HL-60 (cell line): ENCODE data around the gene SLC25A27.
A peak's percentile ranks its signal among the peaks of the same experiment; 100 is the strongest.

Experiments
- DNase-seq, 2 experiments: peaks; one replicate each; pipeline ENCODE4 v3.0.0-alpha.2; 2010 to 2020; ENCODE audit warnings: low read depth in 1 of 2, low spot score in 1 of 2
- H3K27ac ChIP-seq: fragments of 250-450 bp; sonication (Bioruptor Pico); replicated peaks from 2 replicates; pipeline ENCODE4 v1.5.1; 2020; ENCODE audit warnings: mild to moderate bottlenecking, moderate library complexity
- H3K27me3 ChIP-seq: fragments of 250-450 bp; sonication (Bioruptor Pico); 2 replicates; pipeline ENCODE4 v1.5.1; 2021; ENCODE audit warnings: mild to moderate bottlenecking, moderate library complexity; ENCODE audit not compliant: insufficient read depth, poor library complexity, severe bottlenecking
- H3K4me3 ChIP-seq: replicated peaks from 2 replicates; pipeline ENCODE4 v1.5.1; 2011; ENCODE audit warnings: mild to moderate bottlenecking, control low read depth, low read length; ENCODE audit not compliant: insufficient read depth
- CTCF ChIP-seq: IDR thresholded peaks from one replicate; pipeline ENCODE4 v1.5.1; 2011; ENCODE audit warnings: low read length, control low read depth, inconsistent platforms; ENCODE audit not compliant: insufficient read depth
- GABPA ChIP-seq: IDR thresholded peaks from 2 replicates; pipeline ENCODE4 v1.6.1; 2012; ENCODE audit warnings: low read depth
- POLR2AphosphoS5 ChIP-seq: IDR thresholded peaks from 2 replicates; pipeline ENCODE4 v1.6.1; 2012; ENCODE audit warnings: low read depth
- REST ChIP-seq: IDR thresholded peaks from 2 replicates; pipeline ENCODE4 v1.6.1; 2012; ENCODE audit warnings: low read depth; ENCODE audit not compliant: insufficient replicate concordance
- SPI1 ChIP-seq: IDR thresholded peaks from 2 replicates; pipeline ENCODE4 v1.6.1; 2012; ENCODE audit warnings: low read depth, mild to moderate bottlenecking, borderline replicate concordance

Gene SLC25A27

DNA sequence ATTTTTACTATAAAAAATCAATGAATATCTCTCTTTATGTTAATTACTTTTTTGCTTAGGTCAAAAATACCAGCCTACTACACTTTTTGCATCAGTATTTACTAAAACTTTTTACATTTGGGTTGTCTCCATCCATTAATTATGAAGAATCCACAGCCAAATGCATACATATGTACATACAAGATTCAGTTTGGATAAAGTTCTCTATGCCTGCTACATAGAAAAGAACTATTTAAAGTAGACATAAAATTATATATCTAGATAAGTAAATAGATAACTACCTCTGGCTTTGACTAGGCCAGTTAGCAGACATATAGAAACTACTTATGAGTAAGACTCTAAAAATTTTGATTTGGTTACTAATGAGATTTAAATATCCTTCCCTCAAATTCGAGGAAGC, 47.2 kb downstream of the SLC25A27 start:
- TF ChIP-seq GABPA (no peak), REST (no peak), SPI1 (no peak), POLR2AphosphoS5 (no peak), CTCF (no peak)
- DNase-seq = no peak

DNA sequence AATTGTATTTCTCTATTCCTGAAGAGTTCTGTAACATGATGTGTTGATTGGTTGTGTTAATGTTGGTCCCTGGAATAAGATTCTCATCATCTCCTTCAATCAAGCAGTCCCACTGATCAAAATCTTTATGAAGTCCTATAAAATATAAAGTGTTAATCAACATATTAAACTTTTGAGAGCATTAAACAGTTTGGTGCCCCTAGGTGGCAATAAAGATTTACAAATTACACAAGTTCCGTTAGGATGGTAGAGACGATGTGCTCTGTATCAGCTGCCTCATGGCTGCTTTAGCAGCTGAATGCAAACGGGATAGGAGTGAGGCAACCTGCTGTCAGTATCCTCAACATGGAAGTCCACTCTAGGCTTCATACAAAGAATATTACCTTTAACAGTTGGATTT, 51.8 kb downstream of the SLC25A27 start:
- H3K4me3 ChIP-seq = no peak overlapping the region
- peak in 1 of 2 experiments; percentile 42 for DNase-seq
- H3K27ac ChIP-seq = no peak overlapping the region
- TF ChIP-seq POLR2AphosphoS5 (no peak), GABPA (no peak), REST (no peak), CTCF (no peak), SPI1 (no peak)
- peaks cover 11% of the 10 kb centered on the region for H3K27me3 ChIP-seq

More for the DNA sequence above, 47.2 kb downstream of the SLC25A27 start:
- H3K27ac ChIP-seq = no peak overlapping the region
- no peak overlapping the region for H3K4me3 ChIP-seq
- peaks cover 11% of the 10 kb centered on the region for H3K27me3 ChIP-seq

GRCh38 chr6:46706464-46706863, 53.7 kb downstream of the SLC25A27 start:
- no peak for DNase-seq
- H3K4me3 ChIP-seq = no peak overlapping the region
- no peak overlapping the region for H3K27ac ChIP-seq
- TF ChIP-seq GABPA (no peak), REST (no peak), POLR2AphosphoS5 (no peak), CTCF (no peak), SPI1 (no peak)
- H3K27me3 ChIP-seq = peaks cover 7% of the 10 kb centered on the region
